IPS DF 19.7 (cell line): ENCODE measurements around the gene ATAT1.

Source experiments
- DNase-seq: peaks from one replicate; pipeline ENCODE4 v3.0.0-alpha.2; 2013; ENCODE audit warnings: low read depth, low spot score

Gene ATAT1

DNA sequence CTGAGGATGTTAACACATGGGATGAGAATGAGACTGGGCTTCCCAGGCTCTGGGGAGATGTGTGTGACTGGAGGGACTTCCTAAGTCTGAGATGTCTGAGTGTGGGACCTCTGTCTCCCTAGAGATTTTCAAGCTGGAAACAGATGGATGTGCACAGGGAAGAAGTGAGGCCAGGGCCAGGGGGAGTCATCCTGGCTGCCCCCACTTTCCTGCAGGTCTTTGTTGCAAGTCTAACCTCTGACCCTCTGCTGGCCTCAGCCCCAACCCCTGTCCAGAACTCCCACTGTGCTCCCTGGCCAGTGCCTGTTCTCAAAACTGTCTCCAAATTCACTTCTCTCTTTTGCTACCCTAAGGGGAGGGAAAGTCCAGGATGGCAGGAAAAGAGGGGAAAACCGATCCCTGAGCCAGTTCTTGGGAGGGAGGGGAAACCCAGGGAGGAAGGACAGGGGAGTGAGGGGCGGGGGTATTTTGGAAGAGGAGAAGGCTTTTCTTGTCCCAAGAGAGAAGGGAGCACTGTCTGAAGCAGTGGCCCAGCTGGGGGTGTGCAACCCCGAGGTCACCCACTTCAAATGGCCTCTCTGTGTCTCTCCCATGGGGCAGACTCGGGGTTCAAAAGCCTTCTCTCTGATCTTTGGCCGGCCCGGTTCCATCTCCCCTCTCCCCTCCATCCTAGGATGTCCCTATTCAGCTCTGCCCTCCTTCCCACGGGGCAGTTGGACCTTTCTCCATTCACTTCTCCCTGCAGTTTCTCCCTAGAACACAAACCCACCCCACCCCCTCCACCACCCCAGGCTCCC, 56.7 kb downstream of the ATAT1 start:
- no peak for DNase-seq

DNA sequence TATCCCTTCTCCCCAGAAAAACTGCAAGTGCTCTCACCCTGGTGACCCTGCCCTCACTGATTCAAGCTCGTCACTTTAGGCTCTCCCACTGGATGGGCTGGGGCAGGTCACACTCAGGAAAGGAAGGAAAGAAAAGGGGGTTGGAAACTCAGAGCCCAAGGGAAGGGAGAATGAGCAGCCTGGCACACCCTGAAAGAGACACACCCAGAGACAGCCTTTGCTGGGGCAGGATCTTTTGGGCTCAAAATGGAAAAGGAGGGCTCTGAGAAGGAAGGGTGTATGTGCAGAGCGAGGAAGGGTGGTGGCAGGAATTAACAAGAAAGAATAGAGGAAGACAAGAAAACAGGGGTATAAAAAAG, 57.3 kb downstream of the ATAT1 start:
- no peak for DNase-seq

DNA sequence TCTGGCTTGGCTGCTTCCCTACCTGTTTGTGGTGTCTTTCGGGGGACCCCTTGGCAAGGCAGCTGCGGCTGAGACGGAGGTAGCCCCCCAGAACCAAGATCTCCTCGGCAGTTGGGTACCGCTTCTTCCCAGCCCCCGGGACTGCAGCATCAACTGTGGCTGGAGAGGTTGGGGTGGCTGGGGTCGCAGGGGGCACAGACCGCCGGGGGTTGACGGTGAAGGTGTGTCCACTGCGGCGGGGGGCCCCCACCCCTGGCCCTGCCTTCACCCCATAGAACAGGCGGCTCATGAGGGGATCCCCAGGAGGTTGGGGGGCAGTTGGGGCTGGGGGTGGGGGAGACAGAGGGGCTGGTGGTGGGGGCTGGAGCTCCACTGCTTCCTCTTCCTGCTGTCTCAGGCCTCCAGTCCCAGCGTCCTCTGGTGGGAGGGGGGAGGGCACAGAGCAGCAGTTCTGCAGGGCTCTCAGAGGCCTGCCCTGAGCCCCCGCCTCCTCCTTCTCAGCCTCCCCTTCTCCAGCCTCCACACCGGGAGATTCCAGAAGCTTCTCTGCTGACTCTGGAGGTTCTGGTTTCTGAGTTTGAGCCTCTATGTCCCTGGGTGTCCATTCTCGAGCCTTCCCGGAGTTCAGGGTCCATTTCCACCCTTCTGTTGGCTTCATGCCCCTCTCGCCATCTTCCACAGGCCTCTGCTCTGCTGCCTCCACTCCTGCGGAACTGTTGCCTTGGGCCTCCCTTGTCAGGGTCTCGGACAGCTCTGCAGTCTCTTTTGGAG, 57.9 kb downstream of the ATAT1 start:
- no peak for DNase-seq

DNA sequence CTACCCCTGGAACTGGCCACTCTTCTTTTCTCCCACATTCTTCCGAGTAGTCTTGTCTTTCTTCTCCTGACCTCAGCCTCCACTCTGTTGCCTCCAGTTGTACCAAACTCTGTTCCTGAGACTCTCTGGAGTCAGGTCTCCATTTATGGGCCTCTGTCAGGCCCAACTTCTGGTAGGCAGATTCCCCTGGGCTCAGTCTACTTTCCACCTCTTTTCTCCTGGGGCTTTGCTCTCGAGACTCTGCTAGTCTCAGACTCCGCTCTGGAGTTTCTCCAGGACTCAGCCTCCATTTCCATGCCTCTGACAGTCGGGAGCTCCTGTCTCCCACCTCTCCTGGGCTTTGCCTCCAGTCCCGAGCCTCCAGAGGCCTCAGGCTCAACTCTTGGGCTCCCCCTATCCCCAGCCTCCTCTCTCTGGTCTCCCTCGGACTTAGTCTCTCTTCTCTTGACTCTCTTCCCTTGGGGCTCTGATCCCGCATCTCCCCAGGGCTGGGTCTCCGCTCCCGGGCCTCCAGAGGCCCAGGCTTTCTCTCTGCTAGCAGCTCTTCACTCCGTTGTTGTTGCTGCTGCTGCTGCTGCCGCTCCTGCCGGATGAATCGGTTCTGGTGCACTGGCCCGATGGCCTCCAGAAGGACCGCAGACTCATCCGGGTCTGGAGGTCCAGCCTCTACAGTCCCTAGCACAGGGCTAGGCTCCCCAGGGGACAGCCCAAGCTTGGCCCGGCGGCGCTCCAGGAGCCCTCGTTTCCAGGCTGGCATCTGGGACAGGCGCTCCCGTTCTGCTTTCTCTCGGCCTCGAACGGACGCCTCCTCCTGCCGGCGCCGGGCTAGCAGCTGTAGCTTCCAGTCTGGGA, 58.7 kb downstream of the ATAT1 start:
- DNase-seq = no peak

DNA sequence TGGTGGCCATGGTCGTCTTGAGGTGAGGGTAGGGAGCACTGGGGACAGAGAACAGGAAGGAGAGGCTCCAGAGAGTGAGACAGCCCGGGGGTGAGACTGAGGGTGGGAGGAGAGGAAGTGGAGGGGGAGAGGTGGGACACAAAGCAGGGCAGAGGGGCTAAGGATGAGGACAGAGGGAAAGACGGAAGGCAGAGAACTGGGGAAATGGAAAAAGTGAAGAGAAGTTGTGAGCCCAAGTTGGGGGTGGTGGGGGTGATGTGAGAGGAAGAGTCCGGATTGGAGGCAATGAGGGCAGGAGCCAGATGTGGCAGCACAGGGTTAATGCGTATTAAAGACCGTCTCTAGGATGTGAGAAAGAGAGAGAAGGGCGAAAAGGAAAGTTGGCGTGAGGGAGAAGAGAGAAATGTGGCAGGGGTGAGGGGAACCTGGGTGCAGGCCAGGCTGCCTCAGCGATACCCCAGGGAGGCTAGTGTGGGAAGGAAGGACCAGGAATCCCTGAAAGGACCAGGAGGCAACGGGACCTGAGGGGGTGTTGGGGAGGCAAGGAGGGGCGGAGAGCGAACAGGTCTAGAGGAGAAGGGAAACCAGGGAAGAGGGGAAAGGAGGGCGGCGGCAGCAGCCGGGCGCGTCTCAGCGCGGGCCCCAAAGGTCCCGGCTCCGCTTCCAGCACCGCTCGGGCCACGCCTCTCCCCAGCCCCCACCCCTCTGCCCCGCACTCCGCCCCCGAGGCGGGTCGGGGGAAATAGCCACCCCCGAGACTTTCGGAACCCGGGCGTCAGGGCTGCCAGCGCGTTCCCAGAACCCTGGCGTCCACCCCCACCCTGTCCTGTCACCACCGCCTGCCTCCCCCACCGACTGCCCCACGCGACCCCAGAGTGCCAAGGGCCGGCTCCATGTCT, 59.6 kb downstream of the ATAT1 start, which contains the start of gene PPP1R18:
PPP1R18 (minus strand) TSS at position 637 of the 899 bp plus-strand sequence; CDS start at position 10, 627 bp downstream.
- no peak for DNase-seq

DNA sequence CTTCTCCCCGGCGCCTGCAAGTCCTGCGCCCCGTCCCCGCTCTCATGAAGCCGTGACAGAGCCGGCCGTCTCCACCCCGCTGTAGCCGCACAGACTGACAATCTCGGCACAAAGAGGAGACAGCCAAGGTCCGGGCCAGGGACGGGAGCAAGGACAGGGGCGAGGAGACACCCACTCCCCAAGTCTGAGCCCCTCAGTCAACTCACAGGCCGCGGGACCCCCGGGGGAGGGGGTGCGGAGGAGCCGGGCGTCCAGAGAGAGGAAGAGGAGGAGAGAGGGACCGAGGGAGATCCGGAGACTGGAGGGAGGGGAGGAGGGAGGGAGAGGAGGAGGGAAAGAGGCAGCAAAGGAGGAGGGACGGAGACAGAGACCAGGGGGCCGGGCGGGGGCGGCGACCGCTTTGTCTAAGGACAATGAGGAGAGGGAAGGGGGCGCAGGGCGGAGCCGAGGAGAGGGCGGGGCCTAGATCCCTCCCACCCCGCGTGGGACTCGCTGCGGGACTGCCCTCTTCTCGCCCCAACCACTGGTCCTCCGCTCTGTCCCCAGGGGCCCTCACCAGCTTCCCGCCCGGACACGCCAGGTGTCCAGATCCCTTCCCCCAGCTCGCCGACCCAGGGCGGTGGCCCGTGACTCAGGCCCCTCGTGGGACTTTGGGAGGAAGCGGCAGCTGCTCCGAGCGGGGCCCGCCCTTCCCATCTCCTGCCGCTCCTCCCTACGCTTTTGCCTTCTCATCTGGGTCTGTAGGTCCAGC, 60.4 kb downstream of the ATAT1 start:
- DNase-seq = no peak

DNA sequence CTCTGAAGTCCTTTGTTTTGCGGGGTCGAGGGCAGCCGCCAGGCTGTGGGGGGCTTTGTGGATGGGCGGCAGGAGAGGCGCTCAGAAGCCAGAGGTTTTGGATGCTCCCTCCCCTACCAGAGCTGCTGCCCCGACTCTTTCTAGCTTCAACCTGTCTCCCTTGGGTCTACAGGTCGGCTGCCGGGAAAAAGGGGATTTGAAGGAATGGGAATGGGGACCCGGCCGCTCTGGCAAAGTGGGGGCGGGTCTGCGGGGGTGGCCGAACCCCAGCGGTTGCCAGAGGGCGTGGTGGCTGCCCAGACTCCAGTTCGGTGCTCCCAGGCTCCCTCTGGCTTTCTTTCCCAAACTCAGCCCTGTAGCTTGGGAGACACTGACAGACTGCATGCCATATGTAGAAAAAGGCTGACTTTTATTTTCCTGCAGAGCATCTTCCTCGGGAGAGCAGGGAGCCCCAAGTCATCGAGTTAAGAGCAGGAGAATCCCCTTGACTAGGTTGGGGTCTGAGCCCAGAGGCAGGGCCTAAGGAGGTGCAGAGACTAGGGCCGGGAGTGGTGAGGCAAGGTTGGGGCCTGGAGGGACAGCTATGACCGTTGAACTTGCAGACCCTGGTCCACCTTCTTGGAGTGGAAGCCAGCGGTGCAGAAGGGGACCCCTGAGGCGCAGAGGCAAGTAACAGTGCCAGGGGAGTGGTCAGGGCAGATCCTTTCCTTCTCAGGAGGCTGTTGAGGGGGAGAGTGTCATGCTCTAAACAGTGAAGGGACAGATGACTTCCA, 61.2 kb downstream of the ATAT1 start:
- DNase-seq = no peak

DNA sequence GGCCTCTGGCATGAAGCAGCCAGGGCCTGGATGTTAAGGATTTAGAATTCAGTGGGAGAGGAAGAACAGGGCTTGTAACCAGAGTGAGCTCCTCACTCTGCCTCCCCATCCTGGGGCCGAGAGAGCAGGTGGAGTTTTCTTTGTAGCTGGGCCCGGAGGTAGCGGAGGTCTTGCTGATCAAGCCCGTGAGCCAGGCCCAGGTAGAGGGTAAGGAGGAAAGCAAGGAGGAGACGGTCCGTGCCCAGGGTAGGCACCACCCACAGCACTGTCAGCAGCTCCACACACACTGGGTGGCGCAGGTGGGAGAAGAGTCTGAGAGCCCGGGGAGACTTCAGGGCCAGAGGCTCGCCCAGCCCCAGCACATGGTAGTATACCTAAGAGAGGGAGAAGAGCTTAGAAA, 61.9 kb downstream of the ATAT1 start:
- no peak for DNase-seq

DNA sequence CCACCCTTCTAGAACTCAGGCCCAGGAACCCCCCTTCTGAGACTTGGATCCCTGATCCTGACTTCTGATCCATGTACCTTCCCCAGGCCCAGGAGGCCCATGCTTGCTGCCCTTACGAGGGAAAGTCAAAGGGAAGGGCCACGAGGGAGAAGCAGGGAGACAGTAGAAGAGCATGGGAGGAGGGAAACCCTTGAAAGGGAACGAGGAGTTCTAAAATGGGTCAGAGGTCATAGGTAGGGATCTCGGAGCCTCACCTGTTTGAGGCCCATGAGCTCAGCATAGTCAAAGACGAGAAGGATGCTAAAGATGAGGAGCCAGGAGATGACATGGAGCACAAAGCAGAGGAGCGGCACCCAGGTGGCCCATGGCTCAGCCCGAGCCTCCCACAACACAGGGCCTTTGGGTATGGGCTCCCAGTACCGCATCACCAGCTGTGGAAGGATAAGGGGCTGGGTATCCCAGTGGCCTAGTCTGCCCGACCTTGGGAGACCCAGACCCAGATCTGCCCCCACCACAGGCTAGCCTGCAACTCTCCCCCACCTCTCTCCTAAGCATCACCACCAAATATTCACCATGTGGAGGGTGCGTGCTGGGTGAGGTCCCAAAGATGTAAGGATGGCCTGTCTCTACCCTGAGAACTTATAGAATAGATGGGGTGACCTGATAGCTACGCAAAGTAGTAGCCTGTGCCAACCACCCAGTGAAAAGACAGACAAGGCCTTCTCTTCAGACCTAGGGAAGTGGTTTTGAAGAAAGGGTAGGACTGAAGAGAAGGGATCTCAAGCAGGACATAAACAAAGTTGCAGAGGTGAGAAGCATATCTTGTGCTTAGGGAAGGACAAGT, 62.6 kb downstream of the ATAT1 start:
- DNase-seq = no peak

DNA sequence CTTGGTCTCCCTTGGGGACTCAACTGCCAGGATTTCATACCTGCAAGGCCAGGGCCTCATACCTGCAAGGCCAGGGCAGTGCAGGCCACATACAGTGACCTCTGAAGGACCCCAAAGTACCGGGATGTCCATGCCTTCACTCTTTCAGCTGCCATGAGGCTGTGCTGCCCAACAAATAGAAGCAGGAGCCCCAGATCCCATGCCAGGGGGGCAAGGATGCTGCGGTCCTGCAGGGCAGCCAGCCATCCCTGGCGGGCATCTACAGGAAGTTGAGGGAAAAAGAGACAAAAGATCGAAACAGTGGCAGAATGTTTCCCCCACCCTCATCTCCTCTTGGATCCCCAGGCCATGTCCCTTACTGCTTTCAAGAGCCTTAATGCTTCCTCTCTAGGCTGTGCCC, 63.3 kb downstream of the ATAT1 start:
- DNase-seq = no peak

DNA sequence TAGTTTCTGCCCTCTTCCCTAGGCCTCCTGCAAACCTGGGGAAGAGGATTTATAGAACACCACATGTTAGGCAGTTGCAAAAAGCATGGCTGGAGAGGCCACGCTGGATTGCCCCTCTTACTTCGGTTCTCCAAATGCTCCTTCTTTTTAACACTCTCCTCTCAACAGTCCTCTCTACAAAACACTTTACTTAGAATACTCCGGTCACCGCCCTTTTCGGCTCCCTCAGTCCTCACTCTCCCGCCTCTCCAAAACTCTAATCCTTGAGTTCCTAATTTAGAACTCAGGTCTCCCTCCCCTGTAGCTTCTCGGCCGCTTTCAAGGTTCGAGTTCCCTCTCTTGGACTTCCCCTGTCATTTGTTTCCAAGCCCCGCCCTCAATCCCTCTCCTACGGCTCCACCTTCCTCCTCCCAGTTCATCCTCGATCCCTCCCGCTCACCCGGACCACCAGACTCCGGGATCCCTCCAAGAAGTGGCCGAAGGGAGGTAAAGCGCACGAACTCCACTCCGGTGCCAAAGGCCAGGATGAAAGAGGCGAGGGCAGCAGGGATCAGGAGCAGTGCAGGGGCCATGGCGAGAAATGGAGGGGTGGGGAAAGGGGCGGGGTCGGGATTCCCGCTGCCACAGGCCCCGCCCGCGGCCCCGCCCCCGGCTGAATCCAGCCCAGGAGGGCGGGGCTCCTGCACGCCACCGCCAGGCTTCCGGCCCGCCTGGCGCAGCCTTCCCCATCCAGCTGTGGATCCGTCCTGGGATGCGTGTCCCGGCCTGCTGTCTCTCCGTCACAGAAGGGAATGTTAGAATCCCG, 63.9 kb downstream of the ATAT1 start, which contains the start of gene NRM:
NRM (minus strand) TSS at position 582 of the 805 bp plus-strand sequence; CDS start at position 572, 10 bp downstream.
- no peak for DNase-seq

DNA sequence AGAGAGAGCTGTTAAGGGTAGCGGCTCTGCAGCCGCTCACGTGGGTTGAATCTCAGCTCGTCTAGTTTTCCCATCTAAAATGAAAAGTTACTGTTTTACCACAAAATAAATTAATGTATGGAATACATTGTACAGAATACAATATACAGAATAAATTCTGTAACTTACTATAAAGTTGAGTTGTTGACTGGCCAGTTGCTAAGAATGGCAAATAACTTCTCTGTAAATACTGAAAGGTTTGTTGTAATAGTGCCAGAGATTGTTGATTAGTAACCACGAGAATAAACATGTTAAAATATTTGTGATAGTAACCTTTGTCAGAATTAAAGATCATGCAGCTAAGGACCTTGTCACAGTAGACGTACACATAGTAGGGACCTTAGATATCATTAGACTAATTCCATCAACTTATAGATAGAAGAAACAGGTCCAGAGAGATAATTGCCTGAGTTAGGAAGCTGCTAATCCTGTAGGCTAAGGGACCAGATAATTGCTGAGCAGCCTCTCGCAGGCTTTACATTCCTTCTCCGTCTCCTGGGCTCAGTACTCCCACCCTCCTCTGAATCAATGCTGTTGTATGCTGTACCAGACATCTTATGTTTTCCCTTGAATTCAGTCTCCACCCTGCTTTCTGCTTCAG, 64.7 kb downstream of the ATAT1 start:
- no peak for DNase-seq
